ENCODE results near the gene C16orf74. TPM values are rescaled to one million over a fixed set of nuclear protein-coding genes. Genes with fewer than 3 reads are reported as not detected.

C16orf74 gene
- total RNA-seq, 1 donor from 2014 or later = 5.2 TPM

GRCh38 chr16:85670840-85671239 is 80.1 kb downstream of the C16orf74 start:
- no peak for DNase-seq

DNA sequence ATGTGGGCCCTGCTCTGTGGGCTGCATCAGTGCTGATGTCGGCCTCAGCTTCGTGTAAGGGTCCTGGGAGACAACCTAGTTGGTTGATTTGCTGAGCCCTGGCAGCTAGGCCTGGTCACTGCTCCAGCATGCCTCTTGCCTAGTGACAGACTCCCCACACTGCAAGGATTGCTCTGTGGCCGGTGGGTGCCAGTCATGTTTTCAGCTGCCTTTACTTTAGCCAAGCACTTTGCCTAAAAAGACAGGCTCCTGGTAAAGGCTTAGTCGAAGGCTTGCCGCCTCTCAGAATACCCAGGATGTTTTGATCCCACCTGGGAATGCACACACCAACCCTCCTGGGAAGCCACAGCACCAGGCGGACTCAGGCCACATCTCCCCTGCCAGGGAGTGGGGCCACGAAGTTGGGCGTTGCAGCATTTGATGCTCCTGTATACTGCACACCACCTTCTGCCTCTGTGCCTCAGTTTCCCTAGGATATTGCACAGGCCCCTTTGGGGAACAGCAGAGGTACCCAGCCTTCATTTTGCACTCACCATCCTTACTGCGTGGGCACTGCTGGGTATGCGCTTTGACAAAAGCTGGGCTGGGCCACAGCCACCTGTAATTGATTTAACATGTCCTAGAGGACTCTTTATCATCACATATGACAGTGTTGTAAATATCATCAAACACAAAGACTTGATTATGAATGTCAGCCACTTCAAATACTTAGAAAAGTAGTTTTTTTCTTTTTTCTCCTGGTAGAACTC is 82.0 kb downstream of the C16orf74 start:
- no peak for DNase-seq

GRCh38 chr16:85667841-85668413 is 83.0 kb downstream of the C16orf74 start:
- DNase-seq = no peak

GRCh38 chr16:85667261-85667660 is 83.6 kb downstream of the C16orf74 start:
- no peak for DNase-seq

DNA sequence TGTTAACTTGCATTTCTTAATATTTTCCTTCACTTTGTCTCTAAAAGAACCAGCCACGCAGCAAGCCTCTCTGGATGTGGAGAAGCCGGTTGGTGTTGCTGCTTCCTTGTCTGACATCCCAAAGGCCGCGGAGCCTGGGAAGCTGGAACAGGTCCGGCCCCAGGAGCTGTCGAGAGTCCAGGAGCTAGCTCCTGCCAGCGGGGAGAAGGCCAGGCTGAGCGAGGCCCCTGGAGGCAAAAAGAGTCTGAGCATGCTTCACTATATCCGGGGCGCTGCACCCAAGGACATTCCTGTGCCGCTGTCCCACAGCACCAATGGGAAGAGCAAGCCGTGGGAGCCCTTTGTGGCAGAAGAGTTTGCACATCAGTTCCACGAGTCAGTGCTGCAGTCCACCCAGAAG is 85.0 kb downstream of the C16orf74 start:
- DNase-seq = no peak

DNA sequence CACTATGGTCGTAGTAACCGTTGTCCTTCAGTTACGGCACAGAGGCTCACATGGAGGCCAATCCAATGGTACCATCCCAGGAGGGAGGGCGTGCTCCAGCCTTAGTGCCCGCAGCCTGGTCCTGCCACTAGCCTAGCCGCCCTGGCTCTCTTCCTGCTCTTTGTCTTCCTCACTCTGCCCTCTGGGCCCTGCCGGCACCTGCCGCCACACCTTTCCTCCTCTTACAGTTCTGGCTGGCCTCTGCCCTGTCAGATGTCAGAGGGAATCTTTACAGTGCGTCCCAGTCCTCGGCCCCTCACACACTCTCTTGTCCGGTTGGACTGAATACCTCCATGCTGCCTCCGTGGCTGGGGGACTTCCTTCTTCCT is 85.5 kb downstream of the C16orf74 start:
- DNase-seq = no peak

- DNase-seq = no peak
Measured at GRCh38 chr16:85664580-85665372, 86.1 kb downstream of the C16orf74 start.

GRCh38 chr16:85663891-85664321 is 87.0 kb downstream of the C16orf74 start:
- DNase-seq = no peak

- DNase-seq = no peak
Measured at GRCh38 chr16:85662976-85663830, 87.7 kb downstream of the C16orf74 start.

DNA sequence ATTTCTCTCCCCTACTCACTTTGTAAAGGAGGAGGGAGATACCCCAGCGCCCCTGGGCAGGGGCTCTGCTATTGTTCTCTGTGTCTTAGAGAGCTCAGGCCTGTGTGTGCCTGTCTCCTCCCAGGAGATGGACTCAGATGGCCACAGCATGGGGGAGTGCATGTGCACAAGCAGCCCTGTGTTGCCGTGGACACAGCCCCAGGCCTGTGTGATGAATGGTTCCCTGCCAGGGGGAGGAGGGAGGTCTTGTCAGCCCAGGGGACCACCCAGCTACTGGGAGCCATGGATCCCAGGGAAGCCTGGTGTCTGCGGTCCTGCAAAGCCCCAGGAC is 88.4 kb downstream of the C16orf74 start:
- DNase-seq = no peak

DNA sequence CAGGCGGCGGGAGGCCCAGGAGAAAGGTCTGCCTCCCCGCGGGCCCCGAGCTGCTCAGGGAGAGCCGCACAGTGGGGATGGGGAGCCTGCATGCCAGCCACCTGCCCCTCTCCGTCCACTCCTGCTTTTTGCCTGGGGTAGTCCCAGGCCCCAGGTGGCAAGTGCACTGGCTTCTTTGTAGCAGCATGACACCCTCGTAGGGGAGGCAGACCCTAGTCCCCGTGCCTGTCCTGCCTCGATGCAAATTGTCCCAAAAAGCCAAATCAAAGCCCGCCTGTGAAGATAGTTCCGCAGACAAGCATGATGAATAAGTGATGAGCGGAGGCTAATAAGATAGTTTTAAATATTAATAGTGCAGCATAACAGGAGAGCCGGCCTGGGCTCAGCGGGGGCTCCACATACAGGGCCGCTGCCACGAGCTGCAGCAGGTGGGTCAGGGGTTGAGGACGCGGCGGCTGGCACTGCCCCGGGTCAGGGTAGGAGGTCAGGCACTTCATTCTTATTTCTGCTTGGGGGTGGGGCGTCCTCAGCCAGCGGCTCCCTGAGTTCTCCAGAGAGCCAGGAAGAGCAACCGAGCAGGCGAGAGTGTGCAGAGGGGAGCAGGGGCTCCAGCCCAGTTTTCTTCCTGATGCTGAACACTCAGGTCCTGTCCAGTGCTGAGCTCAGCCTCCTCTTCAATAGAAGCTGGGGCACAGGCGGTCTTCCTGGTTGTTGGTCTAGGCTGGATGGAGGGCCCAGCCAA is 89.0 kb downstream of the C16orf74 start:
- DNase-seq = no peak

GRCh38 chr16:85660843-85661739 is 89.8 kb downstream of the C16orf74 start:
- DNase-seq = no peak

GRCh38 chr16:85659805-85660511 is 90.9 kb downstream of the C16orf74 start:
- DNase-seq = no peak

- DNase-seq = no peak
Measured at GRCh38 chr16:85659336-85659735, 91.6 kb downstream of the C16orf74 start.

DNA sequence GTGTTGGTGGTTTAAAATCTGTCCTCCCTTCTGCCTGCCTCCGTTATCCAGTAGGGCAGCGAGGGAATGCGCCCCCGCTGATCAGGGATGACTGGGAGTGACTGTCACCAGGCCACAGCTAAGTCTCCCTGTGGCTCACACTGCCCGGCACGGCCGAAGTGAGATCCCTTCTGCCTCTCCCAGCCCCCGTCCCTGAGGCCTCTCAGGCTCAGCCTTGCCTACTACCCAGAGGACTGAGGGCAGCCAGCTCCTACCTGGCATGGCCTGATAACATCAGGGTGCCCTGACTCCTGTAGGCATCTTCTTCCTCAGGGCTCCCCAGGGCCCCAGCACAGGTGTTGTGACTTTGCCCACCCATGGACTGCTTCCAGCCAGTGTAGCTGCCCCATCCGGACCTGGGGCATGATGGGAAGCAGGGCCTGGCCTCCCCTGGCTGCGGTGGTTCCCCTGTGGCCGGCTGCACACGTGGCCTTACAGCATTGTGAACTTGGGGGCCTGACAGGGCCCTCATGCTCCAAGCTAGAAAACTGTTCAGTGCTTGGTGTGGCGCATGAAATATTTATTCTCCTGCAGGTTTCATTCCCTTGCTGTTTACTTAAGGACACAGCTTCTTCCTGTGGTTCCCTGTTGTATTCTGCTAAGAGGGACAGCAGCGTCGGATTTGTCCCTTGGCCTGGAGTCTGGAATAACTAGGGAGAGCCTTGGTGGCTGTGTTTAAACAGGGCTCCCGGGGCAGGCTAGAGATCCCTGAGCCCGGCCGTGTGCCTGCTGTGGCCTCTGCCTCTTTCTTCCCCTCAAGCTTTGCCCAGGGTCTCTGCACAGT is 92.2 kb downstream of the C16orf74 start:
- DNase-seq = no peak

DNA sequence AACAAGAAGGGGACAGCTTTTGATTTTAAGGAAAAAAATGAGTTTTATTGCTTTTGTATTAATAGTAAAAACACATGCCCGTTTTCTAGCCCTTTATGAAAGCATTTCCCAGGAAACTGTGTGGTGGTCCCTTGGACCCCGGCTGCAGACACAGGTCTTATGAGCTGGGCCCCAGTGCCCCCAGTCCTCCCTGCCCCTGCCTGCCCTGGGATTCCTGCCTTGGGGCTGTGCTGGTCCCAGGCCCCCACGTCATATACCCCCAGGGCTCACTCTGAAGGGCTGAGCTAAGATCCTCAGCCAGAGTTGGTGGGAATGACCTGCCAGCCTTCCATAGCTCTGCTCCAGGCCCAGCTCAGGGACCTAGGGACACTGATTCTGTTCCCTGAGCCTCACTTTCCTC is 92.9 kb downstream of the C16orf74 start:
- DNase-seq = no peak

Measured in skin of body (tissue), 2 donors.